Muscle layer of duodenum (tissue), 2 donors: ENCODE results near the gene FRMPD4.

Source experiments
- H3K27ac ChIP-seq: one replicate; pipeline ENCODE4 v1.7.0; 2013; ENCODE audit warnings: mild to moderate bottlenecking, low read length
- H3K27me3 ChIP-seq: one replicate; pipeline ENCODE4 v1.7.0; 2013; ENCODE audit warnings: low read depth, mild to moderate bottlenecking, control low read depth, low read length
- H3K36me3 ChIP-seq, 2 donors: one replicate each; pipeline ENCODE4 v1.7.0; 2013; ENCODE audit warnings: low read length in 2 of 2, control low read depth in 1 of 2, mild to moderate bottlenecking in 1 of 2; ENCODE audit not compliant: insufficient read depth in 2 of 2, control insufficient read depth in 1 of 2
- H3K4me1 ChIP-seq, 2 donors: one replicate each; pipeline ENCODE4 v1.7.0; 2013; ENCODE audit warnings: low read length in 2 of 2, mild to moderate bottlenecking in 2 of 2, control low read depth in 1 of 2, moderate library complexity in 1 of 2; ENCODE audit not compliant: insufficient read depth in 2 of 2, control insufficient read depth in 1 of 2
- H3K4me3 ChIP-seq, 2 donors: one replicate each; pipeline ENCODE4 v1.7.0; 2013; ENCODE audit warnings: low read length in 2 of 2, low read depth in 1 of 2, mild to moderate bottlenecking in 1 of 2
- H3K9me3 ChIP-seq, 2 donors: one replicate each; pipeline ENCODE4 v1.7.0; 2013; ENCODE audit warnings: low read length in 2 of 2, control low read depth in 1 of 2, mild to moderate bottlenecking in 1 of 2; ENCODE audit not compliant: control insufficient read depth in 1 of 2
- donor health status: healthy.

The FRMPD4 gene

DNA sequence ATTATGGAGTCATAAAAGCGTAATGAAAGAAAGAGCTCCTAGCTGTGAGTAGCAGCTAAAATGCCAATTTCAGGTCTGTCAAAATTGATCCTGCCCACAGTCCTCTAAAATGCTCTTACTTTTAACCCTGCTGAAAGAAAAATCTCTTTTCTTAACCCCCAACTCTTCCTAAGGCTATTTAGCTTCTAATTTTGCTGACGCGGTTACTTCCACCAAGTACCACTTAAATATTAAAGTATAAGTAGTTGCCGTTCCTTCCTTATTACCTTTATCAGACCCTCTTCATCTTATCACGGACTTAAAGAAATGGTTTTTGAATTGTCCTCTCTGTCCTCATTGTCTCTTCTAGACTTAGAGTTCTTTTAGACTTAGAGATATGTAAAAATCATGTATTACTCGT, 272.2 kb downstream of the FRMPD4 start:
- no peaks in the 10 kb centered on the region for H3K27me3 ChIP-seq
- H3K4me1 ChIP-seq: no peaks in the 10 kb centered on the region
- no peaks in the 10 kb centered on the region for H3K36me3 ChIP-seq
- no peak overlapping the region for H3K27ac ChIP-seq
- H3K9me3 ChIP-seq: no peaks in the 10 kb centered on the region
- H3K4me3 ChIP-seq: no peak overlapping the region

DNA sequence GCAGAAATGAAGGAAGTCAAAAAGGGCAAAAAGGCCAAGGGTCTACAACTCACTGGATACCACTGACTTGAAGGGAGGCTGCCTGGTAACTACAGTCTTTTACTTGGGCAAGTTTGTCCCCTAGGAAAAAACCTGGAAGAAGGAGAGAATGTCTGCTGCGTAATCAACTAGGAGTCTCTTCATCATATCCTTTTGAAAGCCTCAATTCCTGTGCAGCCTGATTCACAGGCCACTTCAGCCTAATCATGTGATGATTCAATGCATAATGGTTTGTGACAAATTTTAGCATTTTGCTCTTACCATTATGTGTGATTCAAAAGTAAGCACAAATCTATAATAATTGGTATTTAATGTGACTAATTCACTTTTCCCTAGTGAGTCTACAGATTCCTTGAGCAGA, 273.6 kb downstream of the FRMPD4 start:
- no peak overlapping the region for H3K4me3 ChIP-seq
- H3K27me3 ChIP-seq: no peaks in the 10 kb centered on the region
- H3K4me1 ChIP-seq: no peaks in the 10 kb centered on the region
- no peaks in the 10 kb centered on the region for H3K9me3 ChIP-seq
- no peak overlapping the region for H3K27ac ChIP-seq
- no peaks in the 10 kb centered on the region for H3K36me3 ChIP-seq

DNA sequence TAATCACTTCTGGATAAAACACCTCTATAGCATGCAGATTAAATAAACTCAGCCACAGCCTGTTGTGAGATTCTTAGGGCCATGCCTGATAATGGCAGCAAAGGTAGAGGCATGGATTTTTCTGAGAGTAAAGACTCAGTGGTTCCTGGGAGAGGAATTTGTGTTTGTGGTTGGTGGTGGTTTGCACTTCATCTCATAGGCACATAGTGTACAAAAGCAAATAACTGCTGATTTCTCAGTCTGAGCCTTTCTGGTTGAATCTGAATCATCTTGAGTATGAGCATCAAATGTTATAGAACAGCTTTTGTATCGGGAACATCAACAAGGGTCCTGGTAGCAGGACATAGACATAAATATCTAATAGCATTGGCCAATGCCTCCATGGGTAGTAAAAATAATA, 274.3 kb downstream of the FRMPD4 start:
- Histone ChIP-seq H3K9me3 (no peaks in the 10 kb centered on the region), H3K4me1 (no peaks in the 10 kb centered on the region), H3K27me3 (no peaks in the 10 kb centered on the region), H3K36me3 (no peaks in the 10 kb centered on the region), H3K27ac (no peak overlapping the region), H3K4me3 (no peak overlapping the region)

DNA sequence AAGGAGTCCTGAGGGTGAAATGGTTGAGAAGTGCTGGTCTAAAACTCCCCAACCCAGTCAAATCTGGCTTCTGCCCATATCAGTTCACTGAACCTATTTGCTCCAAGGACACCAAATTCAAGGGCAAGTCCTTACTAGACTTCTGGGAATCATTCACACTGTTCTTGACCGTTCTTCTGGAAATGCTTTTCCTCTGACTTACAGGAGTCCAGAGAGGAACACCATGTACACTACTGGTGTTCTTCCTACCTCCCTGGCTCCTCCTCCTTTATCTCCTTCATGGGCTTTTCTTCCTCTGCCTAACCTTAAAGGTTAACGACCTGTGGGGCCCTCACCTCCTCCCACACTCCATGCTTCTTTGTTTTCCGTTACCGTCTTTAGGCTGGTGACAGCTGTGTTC, 281.3 kb downstream of the FRMPD4 start:
- H3K9me3 ChIP-seq: no peaks in the 10 kb centered on the region
- no peak overlapping the region for H3K4me3 ChIP-seq
- no peaks in the 10 kb centered on the region for H3K27me3 ChIP-seq
- no peaks in the 10 kb centered on the region for H3K4me1 ChIP-seq
- H3K27ac ChIP-seq: no peak overlapping the region
- no peaks in the 10 kb centered on the region for H3K36me3 ChIP-seq

DNA sequence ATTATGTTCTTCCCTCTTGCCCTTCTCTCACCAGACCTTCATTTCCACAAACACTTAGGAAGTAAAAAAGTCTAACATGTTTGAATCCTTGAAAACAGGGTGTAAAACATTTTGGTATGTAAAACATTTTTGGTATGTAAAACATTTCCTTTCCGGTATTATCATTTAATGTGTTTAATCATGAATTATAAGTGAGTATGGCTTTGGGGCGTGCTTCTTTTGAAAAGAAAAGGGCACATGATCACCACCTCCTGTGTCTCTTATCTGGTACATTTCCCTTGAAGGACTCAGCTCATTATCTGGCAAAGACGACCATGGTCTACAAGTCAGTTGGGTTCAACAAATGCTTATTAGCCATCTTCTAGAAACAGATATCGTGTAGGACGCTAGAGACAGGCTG, 283.6 kb downstream of the FRMPD4 start:
- Histone ChIP-seq H3K27ac (no peak overlapping the region), H3K27me3 (no peaks in the 10 kb centered on the region), H3K4me1 (no peaks in the 10 kb centered on the region), H3K36me3 (no peaks in the 10 kb centered on the region), H3K9me3 (no peaks in the 10 kb centered on the region), H3K4me3 (no peak overlapping the region)

DNA sequence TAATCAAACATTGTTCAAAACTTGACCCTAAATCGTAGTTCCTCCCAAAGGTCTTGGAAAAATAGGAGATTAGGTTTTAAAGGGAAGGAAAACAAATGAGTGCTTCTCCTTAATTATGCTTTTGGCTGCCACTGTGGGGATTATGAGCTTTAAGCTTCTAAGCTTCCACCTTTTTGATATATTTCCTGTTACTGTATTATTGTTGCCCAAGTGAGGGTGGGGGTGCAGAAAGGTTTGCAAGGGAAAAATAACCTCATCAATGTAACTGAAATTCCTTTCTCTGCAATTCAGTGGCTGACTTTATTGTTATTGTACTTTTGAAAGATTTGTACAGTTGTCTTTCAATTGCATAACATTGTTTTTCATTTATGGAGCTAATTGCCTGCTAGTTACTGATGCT, 285.1 kb downstream of the FRMPD4 start:
- no peaks in the 10 kb centered on the region for H3K27me3 ChIP-seq
- H3K27ac ChIP-seq: no peak overlapping the region
- H3K4me3 ChIP-seq: no peak overlapping the region
- H3K36me3 ChIP-seq: no peaks in the 10 kb centered on the region
- H3K4me1 ChIP-seq: no peaks in the 10 kb centered on the region
- no peaks in the 10 kb centered on the region for H3K9me3 ChIP-seq

DNA sequence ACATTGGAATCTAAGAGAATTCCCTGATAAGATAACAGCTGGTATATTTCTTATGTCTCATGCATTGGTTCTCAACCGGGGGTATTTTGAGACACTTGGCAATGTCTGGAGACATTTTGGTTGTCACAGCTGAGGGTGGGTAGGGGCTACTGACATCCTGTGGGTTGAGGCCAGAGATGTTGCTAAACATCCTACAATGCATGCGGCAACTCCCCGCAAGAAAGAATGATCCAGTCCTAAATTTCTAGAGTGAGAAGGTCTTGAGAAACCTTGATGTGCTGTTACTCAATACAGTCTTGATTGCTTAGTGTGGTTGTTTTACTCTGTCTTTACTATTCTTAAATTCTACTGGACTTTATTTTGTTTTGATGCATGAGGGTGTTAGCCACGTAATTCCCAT, 287.2 kb downstream of the FRMPD4 start:
- Histone ChIP-seq H3K27me3 (no peaks in the 10 kb centered on the region), H3K36me3 (no peaks in the 10 kb centered on the region), H3K4me1 (no peaks in the 10 kb centered on the region), H3K4me3 (no peak overlapping the region), H3K9me3 (no peaks in the 10 kb centered on the region), H3K27ac (no peak overlapping the region)

DNA sequence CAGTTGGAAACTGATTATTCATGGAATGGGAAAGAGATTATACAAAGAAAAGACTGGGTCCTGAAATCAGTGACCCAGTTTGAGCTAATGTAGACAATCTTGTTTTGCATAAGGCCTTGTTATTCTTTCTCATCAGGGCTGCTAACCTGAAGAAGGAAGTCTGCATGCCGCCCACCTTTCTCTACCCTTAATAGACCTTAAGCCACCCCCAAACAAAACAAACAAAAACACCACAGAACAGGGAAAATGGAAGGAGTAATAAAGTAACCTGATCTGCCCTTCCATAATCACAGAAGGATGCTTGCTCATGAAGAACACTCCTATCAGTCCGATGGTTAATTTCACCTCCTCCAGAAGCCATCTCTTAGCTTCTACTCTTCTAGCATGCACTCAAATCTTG, 288.1 kb downstream of the FRMPD4 start:
- no peak overlapping the region for H3K4me3 ChIP-seq
- H3K9me3 ChIP-seq: no peaks in the 10 kb centered on the region
- H3K4me1 ChIP-seq: no peaks in the 10 kb centered on the region
- H3K27me3 ChIP-seq: no peaks in the 10 kb centered on the region
- no peak overlapping the region for H3K27ac ChIP-seq
- no peaks in the 10 kb centered on the region for H3K36me3 ChIP-seq

DNA sequence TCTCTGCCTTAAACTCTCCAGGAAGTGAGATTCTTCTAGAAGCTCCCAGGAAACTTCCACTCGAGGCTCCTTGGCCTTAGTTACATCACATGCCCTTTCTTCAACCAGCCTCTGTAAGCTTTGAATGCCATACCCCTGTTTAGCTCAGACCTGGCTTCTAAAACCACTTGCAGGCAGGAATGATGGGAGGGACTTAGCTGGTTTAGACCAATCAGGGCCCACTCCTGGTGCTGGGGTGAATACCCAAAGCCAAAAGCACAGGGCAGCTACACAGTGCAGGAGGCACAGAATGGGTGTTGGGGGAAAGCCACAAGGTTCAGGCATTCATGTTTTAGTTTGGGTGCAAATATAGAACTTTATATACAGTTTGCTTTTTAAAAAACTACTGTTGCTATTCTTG, 296.2 kb downstream of the FRMPD4 start:
- Histone ChIP-seq H3K4me3 (no peak overlapping the region), H3K9me3 (no peaks in the 10 kb centered on the region), H3K36me3 (no peaks in the 10 kb centered on the region), H3K27me3 (no peaks in the 10 kb centered on the region), H3K4me1 (no peaks in the 10 kb centered on the region), H3K27ac (no peak overlapping the region)

DNA sequence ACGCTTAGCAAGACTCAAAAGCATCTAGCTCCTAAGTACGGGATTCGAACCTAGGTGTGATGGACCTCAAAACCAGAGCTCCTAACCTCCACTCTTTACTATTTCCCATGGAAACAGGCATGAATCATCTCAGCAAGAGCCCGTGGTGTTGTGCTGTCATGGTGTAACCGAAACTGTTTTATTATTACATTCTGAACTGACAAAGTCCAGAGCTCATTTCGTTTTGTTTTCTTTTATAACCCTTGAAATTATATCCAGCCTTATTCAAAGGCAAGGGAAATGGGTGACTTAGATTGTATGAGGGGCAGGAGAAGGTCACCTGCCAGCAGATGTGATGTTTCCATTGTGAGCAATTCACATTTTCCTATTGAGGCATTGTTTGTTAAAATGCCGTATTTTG, 301.1 kb downstream of the FRMPD4 start:
- Histone ChIP-seq H3K27ac (no peak overlapping the region), H3K4me1 (no peaks in the 10 kb centered on the region), H3K36me3 (no peaks in the 10 kb centered on the region), H3K9me3 (no peaks in the 10 kb centered on the region), H3K27me3 (no peaks in the 10 kb centered on the region), H3K4me3 (no peak overlapping the region)

DNA sequence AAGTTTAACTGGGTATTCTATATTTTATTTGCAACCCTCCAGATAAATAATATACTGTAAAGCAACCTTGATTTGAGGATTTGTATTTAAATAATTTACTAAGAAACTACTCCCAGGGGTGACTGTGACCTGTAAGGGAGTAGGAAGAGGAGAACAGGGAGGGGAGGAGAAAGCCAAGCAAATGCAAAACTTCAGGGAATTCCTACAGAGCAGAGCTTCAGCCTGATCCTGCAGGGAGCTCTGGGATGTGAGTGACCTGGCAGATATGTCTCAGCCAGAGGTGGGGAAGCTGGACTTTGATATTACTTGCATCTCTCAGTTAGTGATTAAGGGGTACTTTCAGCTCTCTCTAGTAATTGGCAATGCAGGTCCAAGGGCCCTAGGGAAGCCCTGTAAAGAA, 302.0 kb downstream of the FRMPD4 start:
- no peak overlapping the region for H3K4me3 ChIP-seq
- no peak overlapping the region for H3K27ac ChIP-seq
- no peaks in the 10 kb centered on the region for H3K36me3 ChIP-seq

DNA sequence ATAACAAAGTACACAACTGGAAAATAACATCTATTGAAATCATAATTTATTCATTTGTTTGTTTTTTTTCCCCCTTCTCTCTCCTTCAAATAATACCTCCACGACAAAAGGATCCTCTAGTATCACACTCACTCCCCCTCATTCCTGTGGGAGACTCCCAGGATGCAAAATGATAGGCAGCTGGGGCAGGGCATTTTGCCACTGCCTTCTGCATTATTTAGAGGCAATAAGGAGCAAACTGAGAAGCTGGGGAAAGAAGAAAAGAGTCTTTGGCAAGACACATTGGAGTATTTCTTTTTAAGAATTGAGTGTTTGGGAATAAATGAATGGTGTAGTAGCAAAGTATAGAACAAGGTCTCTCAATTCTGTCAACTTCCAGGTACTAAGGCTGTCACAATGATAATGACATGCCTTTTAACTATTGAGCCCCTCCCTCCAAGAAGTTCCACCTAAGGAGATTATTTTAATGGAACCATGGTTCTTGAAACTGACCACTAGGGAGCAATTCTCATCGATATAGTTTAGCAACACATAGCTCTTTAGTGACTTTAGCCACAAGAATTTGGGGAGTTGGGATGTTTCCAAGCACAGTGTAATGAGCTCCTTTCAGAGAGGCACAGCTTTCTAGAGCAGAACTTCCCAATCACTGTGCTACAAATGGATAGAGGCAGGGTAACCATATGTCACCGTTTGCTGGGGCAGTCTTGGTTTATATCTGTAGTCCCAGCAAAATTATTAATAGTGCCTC, 303.3 kb downstream of the FRMPD4 start:
- Histone ChIP-seq H3K36me3 (no peaks in the 10 kb centered on the region), H3K27ac (no peak overlapping the region), H3K4me3 (no peak overlapping the region), H3K9me3 (no peaks in the 10 kb centered on the region), H3K27me3 (no peaks in the 10 kb centered on the region), H3K4me1 (no peaks in the 10 kb centered on the region)

More for the DNA sequence above, 302.0 kb downstream of the FRMPD4 start:
- no peaks in the 10 kb centered on the region for H3K4me1 ChIP-seq
- H3K9me3 ChIP-seq: no peaks in the 10 kb centered on the region
- H3K27me3 ChIP-seq: no peaks in the 10 kb centered on the region
